ENCODE results near the gene IGFLR1.

Gene IGFLR1, protein sequence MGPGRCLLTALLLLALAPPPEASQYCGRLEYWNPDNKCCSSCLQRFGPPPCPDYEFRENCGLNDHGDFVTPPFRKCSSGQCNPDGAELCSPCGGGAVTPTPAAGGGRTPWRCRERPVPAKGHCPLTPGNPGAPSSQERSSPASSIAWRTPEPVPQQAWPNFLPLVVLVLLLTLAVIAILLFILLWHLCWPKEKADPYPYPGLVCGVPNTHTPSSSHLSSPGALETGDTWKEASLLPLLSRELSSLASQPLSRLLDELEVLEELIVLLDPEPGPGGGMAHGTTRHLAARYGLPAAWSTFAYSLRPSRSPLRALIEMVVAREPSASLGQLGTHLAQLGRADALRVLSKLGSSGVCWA

DNA sequence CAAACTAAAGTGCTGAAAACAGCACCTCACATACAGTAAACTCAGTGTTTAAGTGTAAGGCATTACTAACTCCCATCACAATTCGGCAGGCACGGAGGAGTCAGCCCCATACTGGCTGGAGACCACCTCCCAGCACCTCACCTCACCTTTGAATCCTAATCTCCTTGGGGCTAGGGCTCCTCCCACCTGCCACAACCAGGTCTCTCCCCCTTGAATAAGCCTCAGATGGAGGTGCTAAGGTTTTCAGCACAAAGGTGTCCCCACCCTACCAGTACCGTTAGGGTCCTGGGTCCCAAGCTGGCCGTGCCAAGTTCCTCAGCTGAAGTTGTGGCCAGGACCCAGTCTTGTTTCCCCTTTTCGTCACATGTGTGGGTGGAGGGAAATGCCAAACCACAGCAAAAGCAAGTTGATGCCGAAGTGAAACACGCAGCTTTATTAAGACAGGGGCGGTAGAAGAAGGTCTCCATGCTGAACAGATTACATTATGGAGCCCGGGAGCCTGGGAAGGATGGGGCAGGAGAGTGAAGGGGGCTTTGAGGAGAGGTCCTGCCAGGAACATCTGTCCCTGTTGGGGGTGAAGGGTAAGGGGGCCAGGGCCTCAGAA lies at the start of gene IGFLR1:
IGFLR1 (minus strand) TSS at position 332 of the 604 bp plus-strand sequence. CDS start 1,272 bp downstream, outside the sequence.
- DNase-seq (ENCODE audit: low read depth) = peak; percentile 47

DNA sequence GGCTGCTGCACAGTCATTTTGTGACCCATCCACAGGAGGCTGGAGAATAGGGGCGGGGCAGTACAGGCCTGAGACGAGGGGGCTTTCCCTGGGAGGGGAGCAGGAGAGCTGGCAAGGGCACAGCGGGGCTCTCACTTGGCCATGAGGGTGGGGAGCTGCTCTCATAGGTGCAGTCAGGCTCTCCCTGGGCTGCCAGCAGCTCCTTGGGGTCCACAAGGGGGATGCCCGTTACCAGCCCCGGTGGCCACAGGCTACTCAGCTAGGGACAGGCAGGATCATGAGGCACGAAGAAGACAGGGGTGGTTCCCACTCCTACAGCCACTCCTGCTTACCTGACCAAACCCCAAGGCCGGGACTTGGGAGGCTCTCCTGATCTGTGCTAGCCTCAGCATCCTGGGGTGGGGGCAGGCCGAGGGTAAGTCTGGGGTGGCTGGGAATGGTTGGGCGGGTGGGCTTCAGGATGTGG lies 49.6 kb upstream of the IGFLR1 start:
- DNase-seq (ENCODE audit: low read depth) = no peak

DNA sequence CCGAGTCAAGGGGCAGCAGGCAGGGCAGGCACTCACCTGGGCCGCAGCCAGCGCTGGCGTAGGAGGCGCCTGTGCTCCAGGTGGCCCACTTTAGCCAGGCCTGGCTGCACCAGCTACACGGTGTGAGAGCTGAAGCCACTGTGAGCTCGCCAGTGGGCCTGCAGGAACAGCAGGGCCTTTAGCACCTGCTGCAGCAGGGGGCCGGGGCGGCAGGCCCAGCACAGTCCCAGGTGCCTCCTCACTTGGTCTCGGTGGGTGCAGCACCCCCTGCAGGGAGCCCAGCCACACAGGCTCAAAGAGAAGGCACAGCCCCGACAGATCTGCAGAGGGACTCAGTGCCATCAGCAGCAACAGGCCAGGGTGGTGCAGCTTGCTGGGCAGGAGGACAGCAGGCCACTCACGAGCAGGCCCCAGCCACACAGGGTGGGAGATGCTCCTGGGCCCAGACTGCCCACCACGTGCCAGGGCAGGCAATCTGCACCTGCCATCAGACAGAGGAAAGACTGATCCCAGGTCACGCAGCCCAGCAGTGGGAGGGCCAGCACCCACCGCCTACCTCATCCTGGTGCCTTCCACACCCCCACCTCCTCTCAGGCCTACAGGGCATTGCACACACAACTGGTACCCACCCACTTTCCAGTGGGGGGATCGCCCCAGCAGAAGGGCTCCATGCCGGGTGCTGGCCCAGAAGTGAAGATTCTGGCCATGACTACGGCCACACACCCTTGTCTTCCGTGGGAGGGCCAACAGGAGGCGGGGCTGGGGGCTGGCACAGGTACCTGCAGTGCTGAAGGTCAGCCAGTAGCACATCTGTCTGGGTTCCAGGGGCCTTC lies 48.9 kb upstream of the IGFLR1 start:
- no peak for DNase-seq (ENCODE audit: low read depth)

DNA sequence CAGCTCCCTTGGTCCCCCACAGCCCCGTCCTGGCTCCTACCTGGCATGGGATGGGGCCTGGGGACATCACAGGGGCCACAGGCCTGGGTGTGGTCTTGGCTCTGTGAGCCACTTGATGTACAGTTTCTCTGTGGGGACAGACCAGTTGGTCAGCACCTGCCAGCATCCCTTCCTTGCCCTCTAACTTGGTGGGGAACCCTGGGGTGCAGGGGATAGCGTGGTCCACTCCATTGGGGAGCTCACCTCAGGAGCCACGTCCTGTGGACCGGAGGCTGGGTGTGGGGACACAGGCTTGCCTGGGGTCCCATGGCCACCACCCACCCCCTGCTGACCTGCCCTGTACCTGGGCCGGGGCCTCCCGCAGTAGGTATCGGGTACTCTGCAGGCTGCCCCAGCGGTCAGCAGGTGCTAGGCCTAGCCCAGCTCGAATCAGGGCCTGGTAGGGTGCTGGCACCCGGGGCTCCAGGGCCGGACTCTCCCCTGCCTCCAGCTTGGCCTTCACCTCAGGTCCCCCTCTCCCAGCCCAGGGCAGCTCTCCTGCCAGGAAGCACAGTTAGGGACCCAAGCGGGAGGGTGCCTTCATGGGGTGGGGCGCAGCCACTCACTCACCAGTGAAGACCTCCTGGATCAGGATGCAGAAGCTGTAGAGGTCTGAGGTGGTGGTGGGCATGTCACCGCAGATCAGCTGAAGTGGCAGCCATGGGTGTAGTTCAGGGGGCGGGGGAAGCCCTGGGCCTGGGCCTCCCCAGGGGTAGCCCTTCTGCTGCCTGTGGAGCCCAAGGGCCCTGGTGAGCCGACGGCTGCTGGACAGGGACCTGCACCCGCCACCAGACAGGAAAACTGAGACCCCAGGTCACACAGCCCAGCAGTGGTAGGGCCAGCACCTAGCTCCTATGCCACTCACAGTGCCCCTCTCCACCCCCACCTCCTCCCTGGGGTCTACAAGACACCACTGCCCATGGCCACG lies 48.0 kb upstream of the IGFLR1 start:
- DNase-seq (ENCODE audit: low read depth) = no peak

DNA sequence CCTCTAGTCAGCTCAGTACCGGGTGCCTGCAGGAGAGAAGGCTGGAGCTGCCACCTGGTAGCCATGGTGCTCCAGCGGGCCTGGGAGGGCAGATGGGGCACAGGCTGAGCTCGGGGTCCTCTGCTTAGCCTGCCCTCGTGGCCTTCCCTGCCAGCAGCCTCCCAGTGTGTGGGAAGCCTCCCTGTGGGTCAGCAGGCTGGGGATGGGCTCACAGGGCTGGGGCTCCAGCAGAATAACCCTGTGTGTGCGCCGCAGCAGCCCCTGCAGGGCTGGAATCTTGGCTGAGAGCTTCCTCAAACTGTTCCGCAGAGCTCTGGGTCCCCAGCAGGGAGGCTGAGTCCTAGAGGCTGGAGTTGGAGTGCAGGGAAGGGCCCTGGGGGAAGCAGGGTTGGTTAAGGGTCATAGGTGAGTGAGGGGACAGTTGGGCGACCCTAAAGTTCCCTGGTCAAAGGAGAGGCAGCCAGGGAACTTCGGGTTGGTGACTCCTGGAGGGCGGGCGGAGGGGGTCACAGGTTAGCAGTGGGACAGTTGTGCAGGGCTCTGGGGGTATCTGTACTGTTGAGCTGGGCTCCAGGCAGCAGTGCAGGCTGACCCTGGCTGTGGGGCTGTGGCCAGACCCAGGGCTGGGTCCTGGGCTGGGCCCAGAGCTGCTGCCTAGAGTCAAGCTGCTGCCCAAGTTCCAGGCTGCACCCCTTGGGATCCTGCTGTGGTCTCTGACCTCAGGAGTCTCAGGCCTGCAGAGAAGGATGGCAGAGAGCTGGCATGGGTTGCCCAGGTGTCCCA lies 47.1 kb upstream of the IGFLR1 start:
- DNase-seq (ENCODE audit: low read depth) = no peak

DNA sequence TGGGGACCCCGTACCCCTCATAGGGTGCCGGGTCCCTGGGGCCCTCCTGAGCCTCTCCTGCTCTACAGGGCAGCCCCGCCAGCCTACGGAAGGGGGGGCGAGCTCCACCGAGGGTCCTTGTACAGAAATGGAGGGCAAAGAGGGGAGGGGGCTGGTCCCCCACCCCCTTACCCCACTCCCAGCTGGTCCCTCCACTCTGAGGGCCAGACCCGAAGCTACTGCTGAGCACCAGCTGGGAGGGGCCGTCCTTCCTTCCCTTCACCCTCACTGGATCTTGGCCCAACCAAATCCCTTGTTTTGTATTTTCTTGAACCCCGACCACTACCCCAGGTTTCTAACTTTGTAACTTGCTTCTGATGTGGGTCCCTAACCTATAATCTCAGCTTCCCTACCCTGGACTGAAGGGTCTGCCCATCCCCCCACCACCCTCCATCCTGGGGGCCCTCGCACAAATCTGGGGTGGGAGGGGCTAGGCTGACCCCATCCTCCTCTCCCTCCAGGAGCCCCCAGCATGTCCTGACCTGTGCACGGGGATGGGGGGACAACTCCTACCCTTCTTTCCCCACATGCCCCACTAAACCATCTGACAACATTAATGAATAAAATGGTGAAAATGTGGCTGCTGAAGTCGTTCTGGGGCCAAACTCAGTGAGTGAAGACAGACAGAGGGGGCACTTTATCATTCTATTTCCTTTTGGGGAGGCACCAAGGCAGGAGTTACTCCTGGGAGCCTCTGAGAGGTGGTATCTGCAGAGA lies 46.1 kb upstream of the IGFLR1 start:
- DNase-seq (ENCODE audit: low read depth) = no peak

DNA sequence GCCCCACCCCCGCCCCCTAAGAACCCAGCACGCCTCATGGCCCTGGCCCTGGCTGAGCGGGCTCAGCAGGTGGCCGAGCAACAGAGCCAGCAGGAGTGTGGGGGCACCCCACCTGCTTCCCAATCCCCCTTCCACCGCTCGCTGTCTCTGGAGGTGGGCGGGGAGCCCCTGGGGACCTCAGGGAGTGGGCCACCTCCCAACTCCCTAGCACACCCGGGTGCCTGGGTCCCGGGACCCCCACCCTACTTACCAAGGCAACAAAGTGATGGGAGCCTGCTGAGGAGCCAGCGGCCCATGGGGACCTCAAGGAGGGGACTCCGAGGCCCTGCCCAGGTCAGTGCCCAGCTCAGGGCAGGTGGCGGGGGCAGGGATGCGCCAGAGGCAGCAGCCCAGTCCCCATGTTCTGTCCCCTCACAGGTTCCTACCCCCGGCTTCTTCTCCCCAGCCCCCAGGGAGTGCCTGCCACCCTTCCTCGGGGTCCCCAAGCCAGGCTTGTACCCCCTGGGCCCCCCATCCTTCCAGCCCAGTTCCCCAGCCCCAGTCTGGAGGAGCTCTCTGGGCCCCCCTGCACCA lies 45.1 kb upstream of the IGFLR1 start:
- no peak for DNase-seq (ENCODE audit: low read depth)

DNA sequence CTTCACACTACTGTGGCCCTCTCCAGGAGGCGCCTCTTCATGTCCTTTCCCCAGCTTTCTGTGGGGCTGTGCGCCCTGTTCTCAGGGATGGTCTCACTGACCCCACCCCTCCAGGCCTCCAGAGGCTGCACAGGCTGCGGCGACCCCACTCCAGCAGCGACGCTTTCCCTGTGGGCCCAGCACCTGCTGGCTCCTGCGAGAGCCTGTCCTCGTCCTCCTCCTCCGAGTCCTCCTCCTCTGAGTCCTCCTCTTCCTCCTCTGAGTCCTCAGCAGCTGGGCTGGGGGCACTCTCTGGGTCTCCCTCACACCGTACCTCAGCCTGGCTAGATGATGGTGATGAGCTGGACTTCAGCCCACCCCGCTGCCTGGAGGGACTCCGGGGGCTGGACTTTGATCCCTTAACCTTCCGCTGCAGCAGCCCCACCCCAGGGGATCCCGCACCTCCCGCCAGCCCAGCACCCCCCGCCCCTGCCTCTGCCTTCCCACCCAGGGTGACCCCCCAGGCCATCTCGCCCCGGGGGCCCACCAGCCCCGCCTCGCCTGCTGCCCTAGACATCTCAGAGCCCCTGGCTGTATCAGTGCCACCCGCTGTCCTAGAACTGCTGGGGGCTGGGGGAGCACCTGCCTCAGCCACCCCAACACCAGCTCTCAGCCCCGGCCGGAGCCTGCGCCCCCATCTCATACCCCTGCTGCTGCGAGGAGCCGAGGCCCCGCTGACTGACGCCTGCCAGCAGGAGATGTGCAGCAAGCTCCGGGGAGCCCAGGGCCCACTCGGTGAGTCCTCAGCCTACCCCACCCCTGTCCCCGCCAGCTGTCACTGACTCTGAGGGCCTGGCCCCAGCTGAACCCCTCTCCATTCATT lies 44.3 kb upstream of the IGFLR1 start:
- DNase-seq (ENCODE audit: low read depth) = no peak

DNA sequence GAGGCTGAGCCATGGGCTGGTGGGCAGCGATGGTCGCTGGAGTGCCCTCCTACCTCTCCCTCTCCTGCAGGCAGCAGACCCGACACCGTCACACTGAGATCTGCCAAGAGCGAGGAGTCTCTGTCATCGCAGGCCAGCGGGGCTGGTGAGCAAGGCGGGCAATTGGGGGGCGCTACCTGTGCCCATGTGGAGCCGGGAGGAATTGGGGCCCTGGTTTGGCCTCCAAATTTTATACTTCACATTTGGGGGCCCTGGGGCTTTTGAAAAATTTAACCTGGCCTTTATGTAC lies 43.0 kb upstream of the IGFLR1 start:
- no peak for DNase-seq (ENCODE audit: low read depth)

DNA sequence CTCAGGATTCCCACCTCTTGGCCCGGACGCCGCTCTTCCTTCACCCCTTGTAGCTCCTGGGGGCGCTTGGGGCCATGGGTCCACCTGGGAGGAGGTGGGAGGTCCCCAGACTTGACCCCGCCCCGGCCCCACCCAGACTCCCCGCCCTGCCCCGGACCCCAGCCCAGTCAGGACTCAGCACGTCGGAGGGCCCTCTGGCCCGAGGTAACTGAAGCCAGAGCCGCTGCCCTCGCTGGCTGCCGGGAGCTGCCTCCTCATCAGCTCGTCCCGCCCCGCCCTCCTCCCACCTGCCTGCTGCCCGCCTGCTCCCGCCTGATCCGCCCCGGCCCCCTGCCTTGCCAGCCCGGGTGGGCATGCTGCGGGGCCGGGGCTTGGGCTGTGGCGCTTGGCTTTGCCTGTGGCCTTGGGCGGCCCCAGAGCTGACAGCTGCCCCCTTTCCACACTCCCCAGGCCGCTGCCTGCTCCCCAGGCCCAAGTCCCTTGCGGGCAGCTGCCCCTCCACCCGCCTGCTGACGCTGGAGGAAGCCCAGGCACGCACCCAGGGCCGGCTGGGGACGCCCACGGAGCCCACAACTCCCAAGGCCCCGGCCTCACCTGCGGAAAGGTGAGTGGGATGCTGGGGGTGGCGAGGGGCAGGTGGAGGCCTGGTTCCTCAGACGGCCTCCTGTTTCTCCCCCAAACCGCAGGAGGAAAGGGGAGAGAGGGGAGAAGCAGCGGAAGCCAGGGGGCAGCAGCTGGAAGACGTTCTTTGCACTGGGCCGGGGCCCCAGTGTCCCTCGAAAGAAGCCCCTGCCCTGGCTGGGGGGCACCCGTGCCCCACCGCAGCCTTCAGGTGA lies 42.5 kb upstream of the IGFLR1 start:
- no peak for DNase-seq (ENCODE audit: low read depth)

DNA sequence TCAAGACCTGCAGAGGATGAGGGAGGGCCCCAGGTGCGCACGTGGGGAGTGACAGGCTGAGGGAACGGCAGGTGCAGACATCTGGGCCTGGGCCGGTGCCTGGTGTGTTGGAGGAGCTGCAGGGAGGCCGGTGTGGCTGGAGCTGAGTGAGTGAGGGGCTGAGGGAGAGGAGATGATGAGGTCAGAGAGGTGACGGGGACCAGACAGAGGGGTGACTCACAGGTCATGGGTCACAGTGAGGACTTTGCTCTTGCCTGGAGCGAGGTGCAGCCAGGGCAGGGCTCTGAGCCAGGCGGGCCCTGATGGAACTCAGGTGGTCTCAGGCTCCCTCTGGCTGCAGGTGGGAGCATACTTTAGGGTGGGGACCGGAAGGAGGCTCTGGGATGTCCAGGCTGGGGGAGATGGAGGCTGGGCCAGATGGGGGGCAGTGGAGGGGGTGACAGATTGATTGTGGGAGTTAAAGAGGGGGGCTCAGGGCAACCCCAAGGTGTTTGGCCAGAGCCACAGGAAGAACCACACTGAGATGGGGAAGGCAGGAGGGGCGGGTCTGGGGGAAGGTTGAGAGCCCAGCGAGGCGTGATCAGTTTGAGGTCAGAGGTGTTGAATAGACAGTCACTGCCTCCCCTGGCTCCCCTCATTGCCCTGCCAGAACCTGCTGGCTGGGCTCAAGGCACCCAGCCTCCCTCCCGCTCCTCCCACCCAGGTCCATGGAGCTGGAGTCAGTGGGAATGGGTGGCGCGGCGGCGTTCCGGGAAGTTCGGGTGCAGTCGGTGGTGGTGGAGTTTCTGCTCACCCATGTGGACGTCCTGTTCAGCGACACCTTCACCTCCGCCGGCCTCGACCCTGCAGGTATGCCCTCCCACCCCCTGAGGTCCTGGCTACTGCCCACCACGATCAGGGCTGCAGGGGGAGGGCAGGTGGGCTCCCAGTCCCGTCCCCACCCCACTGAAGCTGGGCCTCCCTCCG lies 41.5 kb upstream of the IGFLR1 start:
- DNase-seq (ENCODE audit: low read depth) = no peak

DNA sequence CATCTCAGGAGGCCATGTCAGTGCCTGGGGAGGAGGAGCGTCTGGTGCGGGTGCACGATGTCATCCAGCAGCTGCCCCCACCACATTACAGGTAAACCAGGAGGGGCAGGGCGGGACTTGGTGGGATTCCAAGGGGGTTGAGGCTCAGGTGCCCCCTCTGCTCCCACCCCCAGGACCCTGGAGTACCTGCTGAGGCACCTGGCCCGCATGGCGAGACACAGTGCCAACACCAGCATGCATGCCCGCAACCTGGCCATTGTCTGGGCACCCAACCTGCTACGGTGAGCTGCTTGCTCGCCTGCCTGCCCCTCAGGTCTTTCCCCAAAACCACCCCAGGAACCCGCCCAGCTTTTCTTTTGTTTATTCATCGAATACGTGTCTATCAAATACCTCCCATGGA lies 40.3 kb upstream of the IGFLR1 start:
- no peak for DNase-seq (ENCODE audit: low read depth)

DNA sequence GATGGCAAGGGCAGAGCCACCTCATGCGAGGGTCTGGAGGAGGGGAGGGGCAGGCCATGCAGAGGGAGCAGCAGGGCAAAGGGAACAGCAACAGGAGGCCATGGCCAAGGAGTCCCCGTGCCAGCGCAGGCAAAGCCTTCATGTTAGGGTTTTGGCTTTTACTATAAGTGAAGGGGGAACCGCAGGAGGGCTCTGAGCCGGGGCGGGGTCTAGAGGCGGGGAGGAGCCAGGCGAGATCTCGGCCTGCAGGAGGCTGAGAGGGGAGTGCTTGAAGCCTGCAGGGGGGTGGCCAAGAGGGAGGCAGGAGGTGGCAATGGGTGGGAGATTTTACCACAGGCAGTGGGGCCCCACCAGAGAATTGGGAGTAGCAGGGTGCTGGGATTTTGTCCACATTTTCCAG lies 39.4 kb upstream of the IGFLR1 start:
- DNase-seq (ENCODE audit: low read depth) = no peak

DNA sequence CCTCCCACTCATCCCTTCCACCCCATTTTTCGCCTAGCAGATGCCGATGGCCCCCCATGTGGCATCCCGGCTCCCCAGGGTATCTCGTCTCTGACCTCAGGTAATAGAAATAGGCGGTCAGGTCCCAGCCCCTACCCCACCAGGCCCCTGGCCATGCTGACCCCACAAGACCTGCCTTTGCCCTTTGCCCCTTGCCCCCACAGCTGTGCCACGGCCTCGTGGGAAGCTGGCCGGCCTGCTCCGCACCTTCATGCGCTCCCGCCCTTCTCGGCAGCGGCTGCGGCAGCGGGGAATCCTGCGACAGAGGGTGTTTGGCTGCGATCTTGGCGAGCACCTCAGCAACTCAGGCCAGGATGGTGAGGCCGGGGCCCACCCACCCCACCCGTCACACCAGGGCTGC lies 38.5 kb upstream of the IGFLR1 start:
- no peak for DNase-seq (ENCODE audit: low read depth)

DNA sequence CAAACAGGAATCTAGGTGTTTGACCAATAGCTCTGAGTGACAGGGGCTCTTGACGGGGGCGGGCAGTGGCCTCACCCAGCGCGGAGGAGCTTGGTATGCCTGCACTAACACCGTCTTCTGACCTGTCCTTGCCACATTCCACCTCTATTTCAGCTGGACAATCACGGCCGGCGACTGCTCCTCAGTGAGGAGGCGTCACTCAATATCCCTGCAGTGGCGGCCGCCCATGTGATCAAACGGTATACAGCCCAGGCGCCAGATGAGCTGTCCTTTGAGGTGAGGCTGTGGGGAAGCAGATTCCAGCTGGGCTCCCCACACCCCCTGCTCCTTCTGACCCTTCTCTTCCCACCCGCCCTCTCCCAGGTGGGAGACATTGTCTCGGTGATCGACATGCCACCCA lies 37.8 kb upstream of the IGFLR1 start:
- DNase-seq (ENCODE audit: low read depth) = no peak

DNA sequence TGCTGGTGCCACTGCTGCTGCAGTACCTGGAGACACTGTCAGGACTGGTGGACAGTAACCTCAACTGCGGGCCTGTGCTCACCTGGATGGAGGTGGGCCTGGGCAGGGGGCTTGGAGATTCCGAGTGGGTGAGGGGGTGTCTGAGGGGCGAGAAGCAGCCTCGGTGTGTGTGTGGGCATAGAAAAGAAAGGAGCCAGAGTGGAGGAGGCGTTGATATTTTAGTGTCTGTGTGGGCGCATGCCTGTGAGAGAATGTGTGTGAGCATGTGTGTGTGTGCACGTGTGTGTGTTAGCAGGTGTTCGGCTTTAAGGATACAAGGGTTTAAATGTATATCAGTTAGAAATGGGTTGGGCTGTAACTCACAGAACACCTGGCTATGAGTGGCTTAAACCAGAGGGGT lies 36.8 kb upstream of the IGFLR1 start:
- no peak for DNase-seq (ENCODE audit: low read depth)

DNA sequence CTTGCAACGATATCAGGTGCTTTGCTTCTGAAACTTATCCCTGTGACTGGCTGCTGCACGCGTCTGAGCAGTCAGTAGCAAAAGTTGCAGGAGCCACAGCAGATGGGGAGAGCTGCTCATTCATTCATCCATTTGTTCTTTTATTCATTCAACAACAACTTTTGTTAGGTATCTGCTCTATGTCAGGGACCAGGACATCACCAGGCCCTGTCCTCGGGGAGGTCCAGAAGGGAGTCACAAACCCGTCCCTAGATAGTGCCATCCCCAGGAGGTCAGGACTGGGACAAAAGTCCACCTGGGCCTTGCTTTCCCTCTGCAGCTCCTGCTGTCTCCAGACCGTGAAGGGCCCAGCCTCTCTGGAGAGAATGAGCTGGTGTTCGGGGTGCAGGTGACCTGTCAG lies 35.7 kb upstream of the IGFLR1 start:
- DNase-seq (ENCODE audit: low read depth) = no peak

All from stimulated activated CD8-positive, alpha-beta memory T cell treated with anti-CD3 and anti-CD28 coated beads, Interleukin-12 subunit alpha, Interleukin-12 subunit beta, amount 100 ng/mL, for 1 hour (primary cell).